A549 (cell line): Measurements from ENCODE around the gene ARPC3. TPM values are rescaled to one million over a fixed set of nuclear protein-coding genes. Genes with fewer than 3 reads are reported as not detected.

ENCODE experiments used
- ATAC-seq, 2 experiments: fragments of 200-7000 bp in 1 of 2; fragments of >200 bp in 1 of 2; cut with Nextera tagmentation in 1 of 2; cut with Tn5 transposase in 1 of 2; 3 replicates each; pipeline versions ENCODE4 v1.8.0 to v1.9.1; 2018 to 2020; ENCODE audit warnings: mild to moderate bottlenecking in 1 of 2, moderate library complexity in 1 of 2
- CTCF ChIA-PET: fragments of 300-600 bp; sonication (Branson Sonifier 250); formaldehyde crosslinking; extraction: SDS; loops from one replicate; lab custom pipeline; 2021; ENCODE audit warnings: antibody characterized with exemption, inconsistent platforms; lab: Yijun Ruan, JAX
- POLR2A ChIA-PET: fragments of 350-600 bp; formaldehyde crosslinking; extraction: SDS; loops from one replicate; lab custom pipeline; 2021; ENCODE audit warnings: antibody characterized with exemption, inconsistent platforms; lab: Yijun Ruan, JAX
- DNase-seq, 2 experiments: peaks; one replicate each; pipeline versions ENCODE4 v3.0.0 to v3.0.0-alpha.2; 2011 to 2016; ENCODE audit warnings: low read depth in 1 of 2, low spot score in 1 of 2
- FAIRE-seq: peaks from 2 replicates; lab custom pipeline; 2011; peaks lifted over from hg19 to GRCh38; lab: Jason Lieb, UNC
- H3K27ac ChIP-seq, 2 experiments: fragments of >200 bp; sonication (Bioruptor Twin); formaldehyde crosslinking; 3 replicates each; pipeline ENCODE4 v1.5.1; 2016 to 2017
- H3K4me1 ChIP-seq: fragments of >200 bp; sonication (Bioruptor Twin); formaldehyde crosslinking; 3 replicates; pipeline ENCODE4 v1.6.1; 2016
- H3K4me2 ChIP-seq: fragments of >200 bp; sonication (Bioruptor Twin); formaldehyde crosslinking; 3 replicates; pipeline ENCODE4 v1.6.1; 2016
- H3K4me3 ChIP-seq: fragments of >200 bp; sonication (Bioruptor Twin); formaldehyde crosslinking; 3 replicates; pipeline ENCODE4 v1.5.1; 2016
- H3K9me3 ChIP-seq: fragments of >200 bp; sonication (Bioruptor Twin); formaldehyde crosslinking; 3 replicates; pipeline ENCODE4 v1.6.1; 2016
- CHD2 ChIP-seq: fragments of 150-350 bp; IDR thresholded peaks from 2 replicates; pipeline ENCODE4 v1.6.1; 2014; ENCODE audit warnings: low read length; ENCODE audit not compliant: partially characterized antibody
- EHF ChIP-seq: fragments of 250-450 bp; sonication (Bioruptor Pico); IDR thresholded peaks from 2 replicates; pipeline ENCODE4 v1.5.0; 2020; ENCODE audit warnings: mild to moderate bottlenecking
- ELK1 ChIP-seq: fragments of 150-350 bp; IDR thresholded peaks from 2 replicates; pipeline ENCODE4 v1.6.1; 2014; ENCODE audit warnings: low read depth, mild to moderate bottlenecking, low read length
- GATA3 ChIP-seq: IDR thresholded peaks from 2 replicates; pipeline ENCODE4 v1.6.1; 2012; ENCODE audit warnings: borderline replicate concordance
- HES2 ChIP-seq: fragments of >200 bp; sonication (Bioruptor Twin); formaldehyde crosslinking; IDR thresholded peaks from 2 replicates; pipeline ENCODE4 v1.6.1; 2016
- HMGXB4 ChIP-seq: fragments of 250-450 bp; sonication (Bioruptor Pico); IDR thresholded peaks from 2 replicates; pipeline ENCODE4 v1.5.0; 2021; ENCODE audit warnings: mild to moderate bottlenecking, moderate library complexity, borderline replicate concordance
- MAZ ChIP-seq: fragments of 150-350 bp; IDR thresholded peaks from 2 replicates; pipeline ENCODE4 v1.6.1; 2014; ENCODE audit warnings: antibody characterized with exemption, low read depth, low read length, borderline replicate concordance
- MYC ChIP-seq: IDR thresholded peaks from 2 replicates; pipeline ENCODE4 v1.6.1; 2012; ENCODE audit warnings: mild to moderate bottlenecking, inconsistent platforms, low read length, improper control_type of control experiment, borderline replicate concordance
- PBX3 ChIP-seq: IDR thresholded peaks from 2 replicates; pipeline ENCODE4 v1.6.1; 2012
- PHF8 ChIP-seq: fragments of 200-600 bp; sonication (generic); IDR thresholded peaks from 2 replicates; pipeline ENCODE4 v1.6.1; 2016; ENCODE audit warnings: low read depth, mild to moderate bottlenecking, antibody characterized with exemption, moderate library complexity, borderline replicate concordance
- RCOR1 ChIP-seq: fragments of 150-350 bp; IDR thresholded peaks from 2 replicates; pipeline ENCODE4 v1.6.1; 2014; ENCODE audit warnings: antibody characterized with exemption, low read length, low read depth
- REST ChIP-seq: fragments of 200-600 bp; sonication (generic); IDR thresholded peaks from 2 replicates; pipeline ENCODE4 v1.6.1; 2016; ENCODE audit warnings: antibody characterized with exemption, mild to moderate bottlenecking, moderate library complexity
- RFX5 ChIP-seq: fragments of 450-650 bp; IDR thresholded peaks from 2 replicates; pipeline ENCODE4 v1.7.1; 2014; ENCODE audit warnings: antibody characterized with exemption, mild to moderate bottlenecking, moderate library complexity
- WGBS: methylation state at CpG from one replicate; pipeline ENCODE4 v1.1.6; 2017; ENCODE audit errors: missing lambda C conversion rate; 5-methylcytosine and 5-hydroxymethylcytosine counted together
- polyA plus RNA-seq, 4 experiments: library from polyadenylated mRNA; depleted of rRNA in 3 of 4; stranded (reverse); fragments of >200 nt; fragmentation: RNase III in 1 of 4; extraction: RNeasy Plus Mini Kit Qiagen cat#74134 plus additional on column Dnase treatment in 1 of 4; gene quantifications; 2 replicates in 3 of 4; 3 replicates in 1 of 4; pipeline ENCODE4 v1.2.3, GENCODE V29; 2011 to 2017

ARPC3 gene
- polyA plus RNA-seq, 2 of the 4 experiments (the other 2 are of a cell fraction): 83.3 to 718 TPM

- TF ChIP-seq PBX3 (0 out of 2 replicates have a peak, but pooled peaks have one; percentile 39), REST (peak; percentile 76), HMGXB4 (no peak; the same call in 1 of the 2 replicates), MYC (peak; percentile 65), ELK1 (no peak), EHF (0 out of 2 replicates have a peak, but pooled peaks have one; percentile 9), GATA3 (peak; percentile 58), HES2 (no peak), CHD2 (peak; percentile 87), RCOR1 (no peak), MAZ (peak; percentile 64; the same call in 1 of the 2 replicates)
Measured at GRCh38 chr12:110468214-110469048, 18.3 kb upstream of the ARPC3 start, which contains the start of the genes FAM216A and GPN3 (continued).

GRCh38 chr12:110467847-110468213 lies 17.7 kb upstream of the ARPC3 start:
- DNase-seq: no peak
- peak overlapping the region; percentile 94 for H3K4me2 ChIP-seq
- no peak for FAIRE-seq
- peak; percentile 27 for TF ChIP-seq PHF8
- no peak for TF ChIP-seq RFX5
- peaks cover 16% of the 10 kb centered on the region; the same call in 2 of the 3 replicates for H3K4me1 ChIP-seq
- WGBS: 1% methylated on average over 15 of the region's 15 CpGs
- POLR2A ChIA-PET: interaction anchor here (1.0 to 2.9 kb wide), 8 partner anchors 15 to 146 kb away, joined by 4 to 29 read pairs (median 7); partner anchors contain the start of genes ARPC3, RAD9B, TCTN1 and VPS29
- no peak for ATAC-seq
- peak overlapping the region; percentile 71 for H3K4me3 ChIP-seq
- CTCF ChIA-PET: interaction anchor here (0.6 to 12.5 kb wide), 19 partner anchors 13 to 931 kb away, joined by 3 to 168 read pairs (median 5); partner anchors contain the start of genes ARPC3 and TCTN1
- peak overlapping the region; percentile 74 to 96 for H3K27ac ChIP-seq
- no peaks in the 10 kb centered on the region for H3K9me3 ChIP-seq
